GM18511 (cell line): ENCODE results near the gene PLEKHD1.

Source experiments
- ATAC-seq: cut with Tn5 transposase; IDR thresholded peaks from one replicate; pipeline ENCODE4 v1.9.1; 2021; ENCODE audit warnings: mild to moderate bottlenecking, moderate library complexity; ENCODE audit not compliant: unreplicated experiment

The PLEKHD1 gene

GRCh38 chr14:69579476-69579875, 94.9 kb downstream of the PLEKHD1 start:
- ATAC-seq = no peak

DNA sequence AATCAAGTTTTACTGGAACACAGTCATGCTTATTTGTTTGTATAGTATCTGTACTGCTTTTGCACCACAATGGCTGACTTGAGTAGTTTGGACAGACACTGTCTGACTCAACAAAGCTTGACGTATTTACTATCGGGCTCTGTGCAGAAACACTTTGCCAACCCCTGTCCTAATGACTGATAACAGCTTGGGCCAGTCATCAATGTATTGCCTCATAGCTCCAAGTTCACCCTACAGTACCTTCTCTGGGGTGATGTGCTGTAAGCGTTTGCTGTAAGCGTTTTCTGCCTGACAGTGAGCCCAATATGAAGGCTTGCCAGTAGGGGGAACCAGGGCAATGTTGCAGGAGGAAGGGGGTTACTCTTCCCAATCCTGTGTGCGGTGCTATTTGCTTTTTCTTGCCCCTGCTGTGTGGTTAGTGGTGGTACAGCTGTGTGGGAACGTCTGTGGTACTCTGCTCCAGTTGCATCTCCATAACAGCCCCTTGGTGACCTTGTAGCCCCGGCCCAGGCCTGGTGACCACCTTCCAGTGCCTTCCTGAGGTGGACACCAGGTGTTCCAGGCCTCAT, 95.6 kb downstream of the PLEKHD1 start:
- ATAC-seq = no peak
